Lower leg skin (tissue), 3 donors: ENCODE data around the gene ABCC2.

Experiments used
- CTCF ChIP-seq, 3 donors: fragments of 450-650 bp; IDR thresholded peaks; one replicate each; pipeline ENCODE4 v1.5.1; 2016; ENCODE audit warnings: antibody characterized with exemption in 3 of 3, mild to moderate bottlenecking in 3 of 3, moderate library complexity in 2 of 3
- POLR2A ChIP-seq, 2 donors: fragments of 450-650 bp; IDR thresholded peaks; one replicate each; pipeline ENCODE4 v1.6.1; 2016 to 2017; ENCODE audit warnings: antibody characterized with exemption in 2 of 2, mild to moderate bottlenecking in 1 of 2, moderate library complexity in 1 of 2

GRCh38 chr10:99740260-99740659, 42.2 kb upstream of the ABCC2 start:
- no peak for TF ChIP-seq POLR2A (IDR thresholded peaks at IDR 0.05)
- TF ChIP-seq CTCF (IDR thresholded peaks at IDR 0.05) = no peak
